ENCODE results near the gene TCAIM.

The TCAIM gene

DNA sequence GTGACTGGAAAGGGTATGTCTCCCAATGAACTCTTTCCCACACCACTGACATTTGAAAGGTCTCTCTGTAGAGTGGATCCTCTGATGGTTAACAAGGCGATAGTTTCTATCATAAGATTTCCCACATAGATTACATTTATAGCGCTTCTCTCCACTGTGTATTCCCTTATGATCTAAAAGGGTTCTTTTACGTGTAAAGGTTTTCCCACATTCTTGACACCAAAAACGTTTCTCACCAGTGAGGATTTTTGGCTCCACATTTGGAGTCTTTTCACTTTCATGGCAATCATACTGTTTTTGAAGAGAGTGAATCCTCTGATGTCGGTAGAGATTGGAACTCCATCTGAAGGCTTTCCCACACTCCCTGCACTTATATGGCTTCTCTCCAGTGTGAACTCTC, 108.4 kb downstream of the TCAIM start:
- DNase-seq = no peak

DNA sequence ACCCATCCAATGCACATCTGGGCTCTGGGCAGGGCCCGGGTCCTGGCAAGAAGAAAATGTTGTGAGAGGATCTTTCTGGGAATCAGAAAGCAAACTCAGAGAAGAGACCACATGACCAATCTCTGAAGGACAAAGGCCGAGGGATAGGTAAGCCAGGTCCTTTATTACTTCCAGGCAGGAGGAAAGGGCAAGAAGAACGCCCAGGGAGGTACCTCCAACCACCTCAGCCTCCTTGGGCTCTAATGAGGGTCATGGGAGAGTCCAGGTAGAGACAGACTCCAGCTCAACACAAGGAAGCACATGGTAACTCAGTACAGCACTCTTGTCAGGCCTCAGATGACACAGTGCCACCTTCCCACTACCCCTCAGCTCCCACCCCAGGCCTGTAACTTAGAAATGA, 112.9 kb downstream of the TCAIM start:
- no peak for DNase-seq

- no peak for DNase-seq
Observed at GRCh38 chr3:44454258-44454657, 115.7 kb downstream of the TCAIM start.

DNA sequence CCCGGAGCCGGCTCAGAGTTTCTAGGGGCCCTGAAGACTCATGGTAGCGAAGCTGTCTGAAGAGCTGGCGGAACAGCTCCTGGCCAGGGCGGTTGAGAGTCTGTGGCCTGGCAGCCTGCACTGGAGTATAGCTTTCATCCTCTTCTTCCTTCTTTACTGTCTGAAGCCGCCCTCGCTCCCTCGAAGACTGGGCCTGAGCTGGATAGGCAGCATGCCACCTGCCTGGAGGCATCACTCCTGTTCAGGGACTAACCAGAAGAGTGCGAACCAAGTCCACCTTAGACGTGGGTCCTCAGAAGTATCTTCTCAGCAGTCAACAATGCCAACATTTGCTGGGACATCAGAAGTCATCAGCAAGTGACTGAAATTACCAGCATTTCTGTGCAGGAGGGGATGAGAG, 116.8 kb downstream of the TCAIM start:
- no peak for DNase-seq
